NCI-H345 treated with DMSO at 0.1 percent for 48 hours (cell line): ENCODE data around the gene RFC4.
"Not testable (repeated sequence)": the region's sequence is repeated elsewhere in the genome, so short reads cannot be mapped to it uniquely, and the experiment has no call there.

Source experiments
- DNase-seq: peaks from one replicate; lab custom pipeline; 2025; ENCODE audit not compliant: unreplicated experiment; lab: John Stamatoyannopoulos, UW

Gene RFC4

DNA sequence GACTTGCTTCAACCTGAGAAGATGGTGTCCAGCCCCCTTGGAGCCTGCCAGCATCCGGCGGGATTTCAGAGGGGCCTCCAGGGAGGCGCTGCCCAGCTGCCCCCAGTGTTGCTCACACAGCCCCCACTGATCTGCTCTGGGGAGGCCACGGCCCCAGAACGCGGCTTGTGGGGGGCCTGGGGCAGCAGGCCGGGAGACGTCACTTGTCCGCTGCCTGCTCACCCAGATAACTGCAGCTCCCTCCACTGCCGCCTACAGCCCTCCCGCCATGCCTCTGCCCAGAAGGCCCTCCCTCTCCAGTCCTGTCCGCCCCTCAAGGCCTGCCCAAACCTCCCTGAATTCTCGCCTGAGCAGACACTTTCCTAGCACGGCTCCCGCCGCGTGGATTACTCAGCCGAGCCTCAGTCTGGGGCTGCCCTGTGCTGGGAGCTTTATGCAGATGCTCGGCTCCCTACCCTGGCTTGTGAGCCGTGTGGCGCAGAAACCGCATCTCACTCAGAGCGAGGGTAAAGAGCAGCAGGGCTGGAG lies 19.1 kb upstream of the RFC4 start:
- DNase-seq, result no peak

DNA sequence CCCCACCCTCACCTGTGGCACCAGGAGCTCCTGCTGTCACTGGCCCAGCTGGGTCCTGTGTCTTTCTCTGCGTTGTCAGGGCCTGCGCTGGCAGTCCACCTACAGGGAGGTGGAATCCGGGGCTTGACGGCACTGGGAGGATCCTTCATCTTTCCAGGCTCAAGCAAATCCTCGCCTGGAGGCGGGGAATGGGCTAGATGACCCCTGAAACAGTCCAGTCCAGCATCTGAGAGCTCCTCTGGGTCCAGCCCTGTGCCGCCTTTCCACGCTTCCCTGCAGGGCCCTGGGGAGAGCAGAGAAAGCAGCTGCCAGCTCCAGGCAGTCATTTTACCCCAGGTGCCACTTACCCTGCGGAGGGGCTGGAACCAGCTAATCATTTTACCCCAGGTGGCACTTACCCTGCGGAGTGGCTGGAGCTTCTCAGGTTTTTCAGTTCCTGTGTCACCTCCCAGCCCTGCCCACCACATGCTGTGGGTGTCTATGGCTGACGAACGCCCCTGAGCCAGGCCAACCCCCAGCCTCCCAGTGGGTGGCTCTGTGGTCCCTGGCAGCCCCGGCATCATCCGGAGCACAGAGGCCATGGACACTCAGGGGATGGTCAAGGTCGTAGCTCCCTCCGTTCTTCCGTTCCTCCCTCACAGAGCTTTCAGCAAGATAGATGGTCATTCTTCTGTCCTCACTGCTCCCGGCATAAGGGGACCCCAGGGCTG lies 18.3 kb upstream of the RFC4 start:
- DNase-seq, result peak; percentile 75

DNA sequence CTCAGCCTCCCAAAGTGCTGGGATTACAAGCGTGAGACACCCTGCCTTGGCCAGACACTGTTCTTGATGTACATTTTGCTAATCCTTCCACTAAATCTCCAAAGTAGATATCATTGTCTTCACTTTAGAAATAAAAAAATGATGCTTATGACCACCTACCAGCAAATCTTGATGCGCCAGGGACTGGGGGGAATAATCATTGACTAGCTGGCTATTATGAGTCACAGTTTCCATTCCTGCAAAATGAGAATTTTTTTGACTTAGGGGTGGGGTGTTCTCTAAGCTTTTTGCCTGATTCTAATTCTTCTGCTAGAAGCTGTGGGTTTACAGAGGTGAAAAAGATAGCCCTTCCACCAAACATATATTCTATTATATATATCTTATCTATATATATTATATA lies 17.1 kb upstream of the RFC4 start:
- DNase-seq, result no peak

DNA sequence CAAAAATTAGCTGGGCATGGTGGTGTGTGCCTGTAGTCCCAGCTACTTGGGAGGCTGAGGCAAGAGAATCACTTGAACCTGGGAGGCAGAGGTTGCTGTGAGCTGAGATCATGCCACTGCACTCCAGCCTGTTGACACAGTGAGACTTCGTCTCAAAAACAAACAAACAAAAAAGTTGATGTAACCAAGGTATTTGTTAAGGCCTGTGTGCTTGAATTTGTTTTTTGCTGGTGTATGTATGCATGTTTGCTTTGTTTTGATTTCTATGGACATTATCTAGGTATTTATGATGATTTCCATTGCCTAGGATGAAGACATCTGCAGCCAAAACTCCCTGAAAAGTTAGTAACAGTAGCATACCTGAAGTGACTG lies 16.1 kb upstream of the RFC4 start:
- DNase-seq, result not testable (repeated sequence)

DNA sequence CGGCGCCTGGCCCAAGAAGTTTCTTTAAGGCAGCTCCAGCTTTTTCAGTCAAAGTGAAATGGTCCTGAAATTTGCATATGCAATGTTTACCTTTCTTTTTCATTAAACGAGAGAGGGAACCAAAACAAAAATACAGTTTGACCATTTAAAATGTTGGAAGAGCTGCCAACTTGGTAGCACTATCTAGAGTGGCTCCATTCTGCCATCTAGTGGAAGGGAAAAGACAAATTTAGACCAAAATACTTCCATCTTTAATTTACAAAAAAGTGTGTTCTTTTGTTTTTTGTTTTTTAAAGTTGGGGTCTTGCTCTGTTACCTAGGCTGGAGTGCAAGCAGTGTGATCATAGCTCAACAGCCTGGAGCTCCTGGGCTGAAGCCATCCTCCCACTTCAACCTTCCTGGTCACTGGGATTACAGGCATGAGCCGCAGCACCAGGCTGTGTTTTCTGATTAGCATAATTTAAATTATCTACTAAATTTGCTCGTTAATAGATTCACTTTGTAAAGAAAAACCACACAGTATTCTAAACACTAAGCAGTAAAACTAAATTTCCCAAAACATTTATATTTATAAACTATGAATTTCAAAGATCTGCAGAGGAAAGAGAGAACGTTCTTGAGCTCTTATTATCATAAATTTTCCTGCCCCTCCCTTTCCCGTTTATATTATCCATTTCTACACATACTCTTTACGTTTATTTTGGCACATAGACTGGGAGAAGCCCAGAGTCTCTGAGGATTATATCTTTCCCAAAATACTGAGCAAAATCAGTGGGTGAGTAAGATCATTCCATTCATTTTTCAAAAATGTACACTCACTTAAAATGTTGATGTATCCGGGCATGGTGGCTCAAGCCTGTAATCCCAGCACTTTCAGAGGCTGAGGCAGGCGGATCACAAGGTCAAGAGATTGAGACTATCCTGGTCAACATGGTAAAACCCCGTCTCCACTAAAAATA lies 15.4 kb upstream of the RFC4 start:
- DNase-seq, result peak; percentile 26

DNA sequence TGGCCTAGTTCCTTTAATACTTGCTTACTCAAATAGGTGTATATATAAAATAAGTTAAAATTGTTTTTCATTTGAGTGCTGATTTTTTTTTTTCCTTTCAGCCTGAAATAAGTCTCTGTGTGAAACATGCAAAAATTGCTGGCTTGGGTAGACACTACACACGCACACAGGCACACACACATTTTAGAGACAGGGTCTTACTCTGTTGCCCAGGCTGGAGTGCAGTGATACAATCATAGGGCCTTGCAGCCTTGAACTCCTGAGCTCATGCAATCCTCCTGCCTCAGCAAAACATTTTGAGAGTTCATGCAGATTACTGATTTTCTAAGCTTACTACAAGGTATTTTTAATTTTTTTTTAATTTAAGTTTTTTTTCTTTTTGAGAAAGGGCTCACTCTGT lies 12.7 kb upstream of the RFC4 start:
- DNase-seq, result no peak

DNA sequence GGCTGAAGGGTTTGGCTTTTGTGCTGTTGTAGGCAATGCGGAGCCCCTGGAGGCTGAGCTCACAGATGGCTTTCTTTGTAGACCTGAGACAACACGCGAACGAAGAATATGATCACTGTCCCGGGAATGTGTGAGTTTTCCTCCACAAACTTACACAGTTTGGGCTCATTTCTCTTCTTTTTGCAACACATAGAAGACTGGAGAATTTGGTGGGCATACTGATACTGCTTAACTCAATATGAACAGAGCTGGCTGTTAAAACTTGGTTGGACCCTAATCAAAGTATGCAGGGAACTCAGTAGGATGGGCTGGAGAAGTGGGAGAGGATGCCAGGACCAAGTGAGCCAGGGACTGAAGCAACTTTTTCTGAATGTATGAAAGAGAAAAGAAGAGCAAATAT lies 12.2 kb upstream of the RFC4 start:
- no peak for DNase-seq

DNA sequence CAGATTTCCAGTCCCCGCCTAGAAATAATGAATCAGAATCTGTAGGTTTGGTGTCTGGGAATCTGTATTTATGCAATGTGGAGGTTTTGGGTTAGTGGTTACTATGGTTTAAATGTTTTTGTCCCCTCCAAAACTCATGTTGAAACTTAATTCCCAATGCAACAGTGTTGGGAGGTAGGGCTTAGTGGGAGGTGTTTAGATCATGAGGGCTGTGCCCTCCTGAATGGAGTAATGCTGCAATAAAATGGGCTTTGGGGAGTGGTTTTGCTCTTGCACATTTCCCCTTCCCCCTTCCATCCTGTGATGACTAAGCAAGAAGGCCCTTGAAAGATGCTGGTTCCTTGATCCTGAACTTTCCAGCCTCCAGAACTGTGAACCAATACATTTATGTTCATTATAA lies 9.2 kb upstream of the RFC4 start:
- DNase-seq, result no peak

DNA sequence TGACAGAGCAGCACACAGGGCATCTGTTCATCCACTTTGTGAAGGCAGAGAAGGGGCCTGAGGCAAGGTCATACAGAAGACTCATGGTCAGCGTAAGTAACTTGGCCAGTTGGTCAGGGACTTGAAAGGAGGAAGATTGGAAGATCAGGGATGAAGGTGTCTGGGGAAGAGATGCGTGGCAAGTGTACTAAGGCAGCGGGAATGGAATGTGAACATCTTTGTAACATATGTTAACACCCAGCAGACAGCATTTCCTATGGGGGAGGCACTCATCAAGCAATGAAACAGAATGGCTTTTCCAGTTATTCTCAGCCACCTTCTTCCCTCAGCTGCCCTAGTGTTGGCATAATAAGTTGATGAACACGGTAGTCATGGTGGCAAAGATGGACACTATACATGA lies 7.8 kb upstream of the RFC4 start:
- DNase-seq, result no peak

DNA sequence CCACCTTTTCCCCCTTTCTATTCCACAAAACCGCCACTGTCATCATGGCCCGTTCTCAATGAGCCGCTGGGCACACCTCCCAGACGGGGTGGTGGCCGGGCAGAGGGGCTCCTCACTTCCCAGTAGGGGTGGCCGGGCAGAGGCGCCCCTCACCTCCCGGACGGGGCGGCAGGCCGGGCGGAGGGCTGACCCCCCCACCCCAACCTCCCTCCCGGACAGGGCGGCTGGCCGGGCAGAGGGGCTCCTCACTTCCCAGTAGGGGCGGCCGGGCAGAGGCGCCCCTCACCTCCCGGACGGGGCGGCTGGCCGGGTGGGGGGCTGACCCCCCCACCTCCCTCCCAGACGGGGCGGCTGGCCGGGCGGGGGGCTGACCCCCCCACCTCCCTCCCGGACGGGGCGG lies 5.0 kb upstream of the RFC4 start:
- DNase-seq, result not testable (repeated sequence)

DNA sequence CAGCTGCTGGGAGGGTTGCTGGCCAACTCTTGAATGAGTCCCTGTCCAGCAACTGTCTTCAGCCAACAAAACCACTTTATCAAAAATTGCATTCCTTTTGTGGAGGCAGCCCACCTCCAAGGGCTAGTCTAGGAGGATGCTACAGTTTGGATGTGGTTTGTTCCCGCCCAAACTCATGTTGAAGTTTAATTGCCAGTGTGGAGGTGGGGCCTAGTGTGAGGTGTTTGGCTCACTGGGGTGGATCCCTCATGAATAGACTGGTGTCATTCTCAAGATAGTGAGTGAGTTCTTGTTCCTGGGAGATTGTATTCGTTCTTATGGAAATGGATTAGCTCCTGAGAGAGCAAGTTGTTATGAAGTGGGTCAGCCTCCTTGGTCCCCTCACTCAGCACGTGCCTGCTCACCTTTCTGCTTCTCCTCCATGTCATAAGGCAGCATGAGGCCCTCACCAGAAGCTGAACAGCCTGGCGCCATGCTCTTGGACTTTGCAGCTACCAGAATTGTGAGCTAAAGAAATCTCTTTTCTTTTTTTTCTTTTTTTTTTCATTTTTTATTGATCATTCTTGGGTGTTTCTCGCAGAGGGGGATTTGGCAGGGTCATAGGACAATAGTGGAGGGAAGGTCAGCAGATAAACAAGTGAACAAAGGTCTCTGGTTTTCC lies 4.2 kb upstream of the RFC4 start:
- DNase-seq, result no peak

DNA sequence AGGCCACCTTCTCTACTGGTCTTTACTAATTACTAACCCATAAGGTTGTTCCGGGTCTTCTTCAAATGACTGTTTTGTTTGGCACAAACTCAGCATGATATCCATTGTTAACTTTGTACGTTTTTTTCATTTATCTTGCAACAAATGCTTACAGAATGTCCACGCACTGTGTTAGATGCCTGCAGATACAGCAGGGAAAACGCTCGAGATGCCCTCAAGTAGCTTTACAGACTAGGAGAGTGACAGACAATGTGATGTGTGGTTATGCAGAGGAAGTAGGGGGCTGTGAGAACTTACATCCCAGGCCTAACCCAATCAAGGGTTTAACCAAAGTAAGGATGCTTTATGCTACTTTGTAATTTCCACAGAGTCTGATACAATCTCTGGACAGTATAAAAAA lies 949 bp upstream of the RFC4 start:
- no peak for DNase-seq

DNA sequence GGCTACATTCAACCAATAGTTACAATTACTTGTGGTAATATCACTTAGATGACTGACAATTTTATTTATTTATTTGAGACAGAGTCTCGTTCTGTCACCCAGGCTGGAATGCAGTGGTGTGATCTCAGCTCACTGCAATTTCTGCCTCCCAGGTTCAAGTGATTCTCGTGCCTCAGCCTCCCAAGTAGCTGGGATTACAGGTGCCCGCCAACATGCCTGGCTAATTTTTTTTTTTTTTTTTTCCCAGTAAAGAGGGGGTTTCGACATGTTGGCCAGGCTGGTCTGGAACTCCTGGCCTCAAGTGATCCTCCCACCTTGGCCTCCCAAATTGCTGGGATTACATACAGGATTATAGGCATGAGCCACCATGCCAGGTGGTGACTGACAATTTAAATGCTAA lies 2.8 kb downstream of the RFC4 start:
- DNase-seq, result not testable (repeated sequence)

DNA sequence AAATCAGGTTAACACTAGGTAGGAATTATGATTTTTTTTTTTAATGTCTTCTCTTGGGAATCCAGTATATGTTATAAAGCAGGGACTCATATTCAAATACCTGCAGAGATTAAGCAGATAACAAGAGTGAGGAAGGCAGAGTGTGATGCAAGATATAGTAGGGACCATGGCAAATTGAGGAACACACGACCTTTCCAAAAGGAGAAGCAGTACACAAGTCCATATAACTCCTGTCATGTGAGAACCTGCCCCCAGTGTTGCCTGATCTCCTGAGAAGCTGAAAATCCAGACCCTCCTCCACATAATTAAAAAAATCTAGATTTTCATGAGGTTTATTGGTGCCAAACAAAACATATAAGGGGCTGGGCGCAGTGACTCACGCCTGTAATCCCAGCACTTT lies 3.6 kb downstream of the RFC4 start:
- no peak for DNase-seq

DNA sequence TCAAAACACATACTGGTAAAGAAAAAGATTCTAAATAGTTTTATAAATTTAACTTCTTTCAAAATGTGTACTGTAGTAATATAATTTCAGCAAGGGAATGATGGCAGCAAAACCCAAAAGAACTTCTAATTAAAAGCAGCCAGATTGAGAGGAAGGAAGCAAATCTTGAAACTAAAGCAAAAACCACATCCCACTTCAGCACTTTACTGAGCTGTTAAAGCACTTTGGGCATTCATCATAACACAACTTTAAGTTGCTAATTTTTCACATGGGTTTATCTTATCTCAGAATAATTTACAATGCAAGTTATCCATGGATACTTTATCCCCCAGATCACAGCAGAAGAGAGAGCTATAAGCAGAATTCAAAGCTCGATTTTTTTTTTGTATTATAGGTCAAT lies 6.0 kb downstream of the RFC4 start:
- no peak for DNase-seq

DNA sequence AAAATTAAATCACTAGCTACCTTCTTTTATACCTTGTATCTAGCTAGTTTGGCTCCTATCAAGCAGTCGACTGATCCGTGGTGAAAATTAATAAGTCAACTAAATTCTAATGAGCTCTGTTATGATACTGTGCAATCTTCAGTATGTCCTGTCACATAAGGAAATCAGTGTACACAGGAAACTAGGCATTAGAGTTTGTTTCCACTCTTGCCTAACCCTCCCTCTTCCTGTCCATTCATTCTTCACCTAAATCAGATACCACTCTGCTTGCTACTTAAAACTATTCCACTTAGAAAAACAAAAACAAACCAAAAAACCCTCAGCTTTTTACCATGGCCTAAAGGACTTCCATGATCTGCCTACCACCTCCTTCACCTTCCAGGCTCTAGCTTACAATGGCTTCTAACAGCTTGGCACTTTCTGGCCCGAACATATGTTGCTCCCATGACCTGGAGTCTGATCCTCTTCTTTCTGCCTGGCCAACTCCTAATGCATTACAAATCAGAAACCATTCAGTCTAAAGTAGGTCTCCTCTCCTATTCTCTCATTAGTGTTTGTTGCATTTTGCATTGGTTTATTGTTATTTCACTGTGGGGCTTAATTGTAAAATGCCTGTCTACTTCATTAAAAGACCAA lies 7.9 kb downstream of the RFC4 start:
- no peak for DNase-seq

DNA sequence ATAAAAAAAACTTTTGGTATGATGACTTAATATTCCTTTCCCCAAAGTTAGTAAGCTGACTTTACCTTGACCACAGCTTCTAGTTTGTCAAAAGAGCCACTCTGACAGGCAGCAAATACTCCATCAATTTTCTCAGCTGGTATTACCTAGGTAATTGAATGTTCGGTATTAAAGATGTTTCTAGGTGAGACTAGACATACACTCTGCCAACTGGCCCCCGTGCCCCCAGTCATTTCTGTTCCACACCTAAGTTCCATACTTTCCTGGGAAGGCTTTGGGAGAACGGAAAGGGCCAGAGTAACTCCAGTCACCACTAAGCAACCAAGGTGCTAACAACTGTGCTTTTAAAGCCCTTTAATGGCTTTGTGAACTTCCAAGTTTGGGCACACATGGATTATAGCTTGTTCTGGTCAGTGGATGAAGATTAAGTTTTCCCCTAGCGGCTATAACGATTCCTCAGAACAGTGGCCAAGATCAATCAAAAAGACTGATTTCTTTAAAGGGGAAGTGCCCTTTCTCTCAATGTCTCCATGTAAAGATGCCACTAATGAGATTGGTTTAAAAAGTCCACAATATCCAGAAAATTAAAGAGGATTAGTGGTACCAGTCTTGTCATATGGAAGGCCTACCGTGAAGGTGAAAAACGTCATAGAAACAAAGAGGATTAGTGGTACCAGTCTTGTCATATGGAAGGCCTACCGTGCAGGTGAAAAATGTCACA lies 15.9 kb downstream of the RFC4 start:
- no peak for DNase-seq

DNA sequence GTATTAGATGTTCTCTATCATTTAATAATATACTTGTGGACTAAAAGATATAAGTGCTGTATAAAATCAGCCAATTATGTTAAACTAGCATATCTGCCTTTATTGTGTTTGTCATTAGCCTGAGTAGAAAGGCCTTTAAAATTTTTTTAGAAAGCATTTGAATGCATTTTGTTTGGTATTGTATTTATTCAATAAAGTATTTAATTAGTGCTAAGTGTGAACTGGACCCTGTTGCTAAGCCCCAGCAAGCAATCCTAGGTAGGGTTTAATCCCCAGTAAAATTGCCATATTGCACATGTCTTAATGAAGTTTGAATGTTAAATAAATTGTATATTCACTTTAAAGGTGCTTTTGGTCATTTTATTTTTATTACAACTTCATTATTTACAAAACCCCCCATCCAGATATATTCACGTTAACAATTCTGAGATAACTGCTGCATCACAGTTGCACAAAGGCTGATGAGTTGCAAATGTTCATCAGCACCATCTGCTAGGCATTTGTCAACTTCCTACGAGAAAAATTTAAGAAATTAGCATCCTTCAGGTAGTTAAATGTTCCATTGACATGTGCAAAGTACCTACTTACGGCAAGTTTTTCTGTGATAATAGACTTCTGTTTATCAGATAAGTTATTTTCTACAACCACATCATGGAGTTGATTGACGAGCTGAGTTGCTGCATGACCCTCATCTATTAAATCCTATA lies 16.6 kb downstream of the RFC4 start:
- DNase-seq, result no peak

DNA sequence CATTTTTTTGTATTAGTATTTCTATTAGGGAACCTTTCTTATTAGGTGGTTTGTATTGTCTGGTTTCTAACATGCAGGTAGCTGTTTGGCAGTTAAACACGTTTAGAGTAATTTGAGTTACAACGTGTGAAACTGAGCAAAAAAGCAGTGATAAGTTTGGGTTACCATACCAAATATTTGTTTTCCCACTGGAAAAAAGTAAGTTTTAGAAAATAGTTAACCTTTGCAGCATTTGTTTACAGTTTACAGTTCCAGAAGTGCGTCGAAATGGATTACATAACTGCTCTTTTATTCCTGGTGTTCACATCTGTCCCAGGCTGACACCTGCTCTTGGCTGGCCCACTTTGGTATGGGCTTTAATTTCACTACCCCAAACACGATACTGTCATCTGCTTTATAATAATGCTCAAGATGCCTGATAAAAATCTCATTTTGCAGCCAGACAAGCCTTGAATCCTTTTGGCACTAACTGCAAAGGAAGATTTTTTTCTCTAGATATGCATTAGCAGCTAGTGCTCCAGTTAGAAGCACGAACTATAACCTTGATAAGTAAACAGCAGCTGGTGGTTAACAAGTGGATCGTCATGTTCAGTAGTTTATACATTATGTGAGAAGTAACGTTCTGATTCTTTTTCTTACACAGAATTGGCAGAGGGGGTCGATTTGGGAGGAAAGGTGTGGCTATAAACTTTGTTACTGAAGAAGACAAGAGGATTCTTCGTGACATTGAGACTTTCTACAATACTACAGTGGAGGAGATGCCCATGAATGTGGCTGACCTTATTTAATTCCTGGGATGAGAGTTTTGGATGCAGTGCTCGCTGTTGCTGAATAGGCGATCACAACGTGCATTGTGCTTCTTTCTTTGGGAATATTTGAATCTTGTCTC lies 17.6 kb downstream of the RFC4 start:
- no peak for DNase-seq
